ENCODE data around the gene PLEKHG5. TPM values are rescaled to one million over a fixed set of nuclear protein-coding genes. Genes with fewer than 3 reads are reported as not detected.

Gene PLEKHG5
- total and polyA plus RNA-seq, 2 donors (not counting 1 experiment from before 2014, with no cell fraction given) = 0.42 to 3.3 TPM

DNA sequence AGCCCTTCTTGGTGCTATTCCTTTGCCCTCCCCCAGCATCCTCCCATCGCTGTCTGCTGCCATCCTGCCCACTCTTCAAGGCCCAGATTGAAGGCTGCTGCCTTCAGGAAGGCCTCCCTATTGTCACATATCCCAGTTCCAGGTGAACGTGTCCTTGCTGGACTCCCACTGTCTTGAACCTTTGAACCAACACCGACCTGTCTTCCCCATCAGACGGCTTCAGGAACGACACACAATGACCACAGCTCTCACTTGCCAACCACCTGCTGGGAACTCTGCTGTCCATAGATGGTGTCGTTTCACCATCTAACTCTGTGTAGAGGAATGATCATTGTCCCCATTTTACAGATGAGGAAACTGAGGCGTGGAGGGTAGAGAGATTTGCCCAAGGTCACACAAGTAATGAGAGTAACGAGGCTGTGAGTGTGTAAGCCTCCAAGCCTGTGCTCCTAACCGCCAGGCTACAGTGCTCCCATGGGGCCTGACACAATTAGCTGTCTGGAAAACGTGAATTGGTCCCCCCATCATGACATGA lies 9.9 kb upstream of the PLEKHG5 start:
- H3K4me3 ChIP-seq (replicated peaks in 1 of 4; ENCODE audit: control extremely low read depth in 1 of 4, insufficient read depth in 1 of 4, low read depth in 3 of 4, low read length in 4 of 4) = no peak overlapping the region
- no peaks in the 10 kb centered on the region for H3K9me3 ChIP-seq (ENCODE audit: control insufficient read depth, insufficient read depth, low read depth, low read length)
- no peak overlapping the region for H3K9ac ChIP-seq (ENCODE audit: insufficient read depth, low read length)
- H4K20me1 ChIP-seq (ENCODE audit: control insufficient read depth, extremely low read depth, insufficient read depth, low read length) = no peaks in the 10 kb centered on the region
- no peak overlapping the region for H3K27ac ChIP-seq (ENCODE audit: insufficient read depth, low read length)
- no peaks in the 10 kb centered on the region for H3K36me3 ChIP-seq (ENCODE audit: control insufficient read depth, insufficient read depth, low read length)
- peaks cover 11% of the 10 kb centered on the region for H3K27me3 ChIP-seq (ENCODE audit: control insufficient read depth, insufficient read depth, low read length)
- no peaks in the 10 kb centered on the region for H3K4me1 ChIP-seq (ENCODE audit: control insufficient read depth, extremely low read depth, insufficient read depth, low read length)
- no peaks in the 10 kb centered on the region for H3K79me2 ChIP-seq (ENCODE audit: control insufficient read depth, insufficient read depth, low read length)
- TF ChIP-seq, protein P1, sequence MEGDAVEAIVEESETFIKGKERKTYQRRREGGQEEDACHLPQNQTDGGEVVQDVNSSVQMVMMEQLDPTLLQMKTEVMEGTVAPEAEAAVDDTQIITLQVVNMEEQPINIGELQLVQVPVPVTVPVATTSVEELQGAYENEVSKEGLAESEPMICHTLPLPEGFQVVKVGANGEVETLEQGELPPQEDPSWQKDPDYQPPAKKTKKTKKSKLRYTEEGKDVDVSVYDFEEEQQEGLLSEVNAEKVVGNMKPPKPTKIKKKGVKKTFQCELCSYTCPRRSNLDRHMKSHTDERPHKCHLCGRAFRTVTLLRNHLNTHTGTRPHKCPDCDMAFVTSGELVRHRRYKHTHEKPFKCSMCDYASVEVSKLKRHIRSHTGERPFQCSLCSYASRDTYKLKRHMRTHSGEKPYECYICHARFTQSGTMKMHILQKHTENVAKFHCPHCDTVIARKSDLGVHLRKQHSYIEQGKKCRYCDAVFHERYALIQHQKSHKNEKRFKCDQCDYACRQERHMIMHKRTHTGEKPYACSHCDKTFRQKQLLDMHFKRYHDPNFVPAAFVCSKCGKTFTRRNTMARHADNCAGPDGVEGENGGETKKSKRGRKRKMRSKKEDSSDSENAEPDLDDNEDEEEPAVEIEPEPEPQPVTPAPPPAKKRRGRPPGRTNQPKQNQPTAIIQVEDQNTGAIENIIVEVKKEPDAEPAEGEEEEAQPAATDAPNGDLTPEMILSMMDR (conservative IDR thresholded peaks at IDR 0.05 in 1 of 2, IDR thresholded peaks at IDR 0.05 in 1 of 2; ENCODE audit: low read depth in 1 of 2, low read length in 2 of 2) = no peak
- TF ChIP-seq EZH2 (IDR thresholded peaks at IDR 0.05; ENCODE audit: low read length, missing control alignments) = no peak
- DNase-seq (ENCODE audit: low read depth in 2 of 2) = no peak
- no peak overlapping the region for H3K4me2 ChIP-seq (ENCODE audit: extremely low read depth, insufficient read depth, low read length)
- H2AFZ ChIP-seq (ENCODE audit: low read length) = no peak overlapping the region

DNA sequence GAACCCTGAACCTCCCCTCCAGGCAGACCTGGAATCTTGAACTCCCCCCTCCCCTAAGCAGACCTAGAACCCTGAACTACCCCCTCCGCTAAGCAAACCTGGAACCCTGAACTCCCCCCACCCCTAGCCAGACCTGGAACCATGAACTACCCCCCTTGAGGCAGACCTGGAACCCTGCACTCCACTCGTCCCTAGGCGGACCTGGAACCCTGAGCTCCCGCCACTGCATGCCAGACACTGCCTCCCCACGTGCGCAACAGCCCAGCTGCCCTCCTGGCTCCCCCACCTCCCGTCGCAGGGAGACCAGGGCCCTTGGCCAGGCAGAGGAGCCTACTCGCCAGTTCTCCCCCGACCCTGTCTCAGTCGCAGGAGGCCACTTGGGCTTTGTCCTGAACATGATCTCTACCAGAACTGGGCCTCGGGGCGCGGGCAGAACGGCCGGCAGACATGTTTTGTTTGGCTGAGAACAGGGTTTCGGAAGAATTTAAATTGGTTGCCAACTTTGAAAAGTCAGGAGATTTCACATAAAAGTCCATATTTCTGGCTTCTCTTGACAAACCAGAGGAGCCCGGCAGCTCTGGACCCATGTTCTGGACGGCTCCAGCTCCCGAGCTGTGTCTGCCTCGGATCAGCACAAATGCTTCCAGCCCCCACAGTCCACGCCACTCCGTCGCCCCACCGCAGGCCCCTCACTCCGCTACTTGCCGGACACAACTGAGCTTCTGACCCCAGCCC lies 9.2 kb upstream of the PLEKHG5 start:
- no peak for TF ChIP-seq EZH2 (IDR thresholded peaks at IDR 0.05; ENCODE audit: low read length, missing control alignments)
- TF ChIP-seq, protein P1 (conservative IDR thresholded peaks at IDR 0.05 in 1 of 2, IDR thresholded peaks at IDR 0.05 in 1 of 2; ENCODE audit: low read depth in 1 of 2, low read length in 2 of 2) = no peak
- H2AFZ ChIP-seq (ENCODE audit: low read length) = no peak overlapping the region
- DNase-seq (ENCODE audit: low read depth in 2 of 2) = no peak
- no peaks in the 10 kb centered on the region for H3K79me2 ChIP-seq (ENCODE audit: control insufficient read depth, insufficient read depth, low read length)
- H3K4me2 ChIP-seq (ENCODE audit: extremely low read depth, insufficient read depth, low read length) = no peak overlapping the region
- no peak overlapping the region for H3K4me3 ChIP-seq (replicated peaks in 1 of 4; ENCODE audit: control extremely low read depth in 1 of 4, insufficient read depth in 1 of 4, low read depth in 3 of 4, low read length in 4 of 4)
- peaks cover 18% of the 10 kb centered on the region for H3K27me3 ChIP-seq (ENCODE audit: control insufficient read depth, insufficient read depth, low read length)
- H4K20me1 ChIP-seq (ENCODE audit: control insufficient read depth, extremely low read depth, insufficient read depth, low read length) = no peaks in the 10 kb centered on the region
- no peak overlapping the region for H3K9ac ChIP-seq (ENCODE audit: insufficient read depth, low read length)
- H3K36me3 ChIP-seq (ENCODE audit: control insufficient read depth, insufficient read depth, low read length) = no peaks in the 10 kb centered on the region
- no peaks in the 10 kb centered on the region for H3K4me1 ChIP-seq (ENCODE audit: control insufficient read depth, extremely low read depth, insufficient read depth, low read length)
- no peak overlapping the region for H3K27ac ChIP-seq (ENCODE audit: insufficient read depth, low read length)
- H3K9me3 ChIP-seq (ENCODE audit: control insufficient read depth, insufficient read depth, low read depth, low read length) = no peaks in the 10 kb centered on the region

DNA sequence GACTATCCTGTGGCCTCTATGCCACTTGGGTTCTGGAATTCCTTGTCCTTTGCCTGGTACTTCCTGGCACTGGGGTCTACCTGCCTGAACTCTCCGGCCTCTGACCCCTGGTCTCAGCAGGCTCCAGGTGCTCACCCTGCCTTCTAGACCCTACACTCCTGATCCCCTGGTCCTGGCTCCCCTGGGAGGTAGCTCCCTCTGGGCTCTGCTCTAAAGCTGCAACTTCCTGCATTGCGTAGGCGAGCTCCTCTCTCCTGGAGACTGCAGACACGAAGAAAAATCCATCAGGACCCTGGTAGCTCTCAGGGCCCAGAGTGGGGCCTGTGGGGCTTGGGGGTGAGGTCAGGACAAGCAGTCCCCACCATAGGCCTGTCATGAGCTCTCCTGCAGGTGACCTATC lies 7.8 kb upstream of the PLEKHG5 start:
- Histone ChIP-seq H3K9me3 (ENCODE audit: control insufficient read depth, insufficient read depth, low read depth, low read length) (no peaks in the 10 kb centered on the region), H3K9ac (ENCODE audit: insufficient read depth, low read length) (no peak overlapping the region), H4K20me1 (ENCODE audit: control insufficient read depth, extremely low read depth, insufficient read depth, low read length) (no peaks in the 10 kb centered on the region), H3K4me2 (ENCODE audit: extremely low read depth, insufficient read depth, low read length) (no peak overlapping the region), H3K4me3 (replicated peaks in 1 of 4; ENCODE audit: control extremely low read depth in 1 of 4, insufficient read depth in 1 of 4, low read depth in 3 of 4, low read length in 4 of 4) (no peak overlapping the region), H3K27me3 (ENCODE audit: control insufficient read depth, insufficient read depth, low read length) (peaks cover 18% of the 10 kb centered on the region), H2AFZ (ENCODE audit: low read length) (no peak overlapping the region), H3K27ac (ENCODE audit: insufficient read depth, low read length) (no peak overlapping the region), H3K79me2 (ENCODE audit: control insufficient read depth, insufficient read depth, low read length) (no peaks in the 10 kb centered on the region), H3K4me1 (ENCODE audit: control insufficient read depth, extremely low read depth, insufficient read depth, low read length) (no peaks in the 10 kb centered on the region), H3K36me3 (ENCODE audit: control insufficient read depth, insufficient read depth, low read length) (no peaks in the 10 kb centered on the region)
- no peak for TF ChIP-seq EZH2 (IDR thresholded peaks at IDR 0.05; ENCODE audit: low read length, missing control alignments)
- TF ChIP-seq, protein P1 (conservative IDR thresholded peaks at IDR 0.05 in 1 of 2, IDR thresholded peaks at IDR 0.05 in 1 of 2; ENCODE audit: low read depth in 1 of 2, low read length in 2 of 2) = no peak
- DNase-seq (ENCODE audit: low read depth in 2 of 2) = no peak
